Gastroesophageal sphincter (tissue), 3 donors: Measurements from ENCODE around the gene NFATC4.

Experiments
- CTCF ChIP-seq, 4 experiments: fragments of 200-600 bp in 2 of 4; fragments of 450-650 bp in 2 of 4; sonication (generic) in 1 of 4; IDR thresholded peaks; one replicate each; pipeline ENCODE4 v1.5.1; 2017 to 2019; ENCODE audit warnings: antibody characterized with exemption in 4 of 4, mild to moderate bottlenecking in 2 of 4, moderate library complexity in 2 of 4
- POLR2A ChIP-seq, 2 donors: fragments of 450-650 bp; IDR thresholded peaks; one replicate each; pipeline ENCODE4 v1.6.1; 2017; ENCODE audit warnings: antibody characterized with exemption in 2 of 2, mild to moderate bottlenecking in 2 of 2, moderate library complexity in 1 of 2
- POLR2AphosphoS5 ChIP-seq: sonication (generic); formaldehyde crosslinking; IDR thresholded peaks from one replicate; pipeline ENCODE4 v1.6.1; 2017; ENCODE audit warnings: antibody characterized with exemption

GRCh38 chr14:24337144-24337823 lies 30.7 kb upstream of the NFATC4 start:
- no peak for TF ChIP-seq CTCF (IDR thresholded peaks at IDR 0.05)
- TF ChIP-seq POLR2A (IDR thresholded peaks at IDR 0.05) = no peak
- no peak for TF ChIP-seq POLR2AphosphoS5
